Activated T-helper 1 cell treated with anti-CD3 and anti-CD28 coated beads, Interleukin-12 subunit alpha, Interleukin-12 subunit beta, Interleukin-2, Interleukin-4 antibody, amounts not matched to agents 30 ng/mL and 10 ng/mL and 1 ng/mL, durations not matched to agents 14 hours and 24 hours and 36 hours (primary cell): ENCODE measurements around the gene HGS. TPM values are rescaled to one million over a fixed set of nuclear protein-coding genes. Genes with fewer than 3 reads are reported as not detected.
A peak's percentile ranks its signal among the peaks of the same experiment; 100 is the strongest.

Experiments
- DNase-seq: peaks from one replicate; pipeline ENCODE4 v3.0.0; 2021; ENCODE audit warnings: low spot score
- H3K27ac Mint-ChIP-seq: one replicate; pipeline ENCODE4 v1.8.0; 2021; ENCODE audit warnings: mild to moderate bottlenecking, mixed read lengths
- H3K27me3 Mint-ChIP-seq: one replicate; pipeline ENCODE4 v1.8.0; 2022; ENCODE audit warnings: mild to moderate bottlenecking, moderate library complexity, mixed read lengths; ENCODE audit not compliant: insufficient read depth
- H3K36me3 Mint-ChIP-seq: one replicate; pipeline ENCODE4 v1.8.0; 2021; ENCODE audit warnings: low read depth, mixed read lengths
- H3K4me1 Mint-ChIP-seq: one replicate; pipeline ENCODE4 v1.8.0; 2021; ENCODE audit warnings: low read depth, mixed read lengths
- H3K4me3 Mint-ChIP-seq: one replicate; pipeline ENCODE4 v1.8.0; 2021; ENCODE audit warnings: mild to moderate bottlenecking, moderate library complexity, mixed read lengths
- H3K9me3 Mint-ChIP-seq: one replicate; pipeline ENCODE4 v1.8.0; 2021; ENCODE audit warnings: mixed read lengths
- intact Hi-C: fragments of 100-400 bp; cut with micrococcal nuclease; formaldehyde crosslinking; loops from one replicate; pipeline ENCODE4 v1.15.1; 2024
- total RNA-seq: library from RNA; stranded (reverse); gene quantifications from 2 replicates; pipeline ENCODE4 v1.2.3, GENCODE V29; 2022

Gene HGS
- total RNA-seq, 1 donor from 2014 or later, result 144 TPM

DNA sequence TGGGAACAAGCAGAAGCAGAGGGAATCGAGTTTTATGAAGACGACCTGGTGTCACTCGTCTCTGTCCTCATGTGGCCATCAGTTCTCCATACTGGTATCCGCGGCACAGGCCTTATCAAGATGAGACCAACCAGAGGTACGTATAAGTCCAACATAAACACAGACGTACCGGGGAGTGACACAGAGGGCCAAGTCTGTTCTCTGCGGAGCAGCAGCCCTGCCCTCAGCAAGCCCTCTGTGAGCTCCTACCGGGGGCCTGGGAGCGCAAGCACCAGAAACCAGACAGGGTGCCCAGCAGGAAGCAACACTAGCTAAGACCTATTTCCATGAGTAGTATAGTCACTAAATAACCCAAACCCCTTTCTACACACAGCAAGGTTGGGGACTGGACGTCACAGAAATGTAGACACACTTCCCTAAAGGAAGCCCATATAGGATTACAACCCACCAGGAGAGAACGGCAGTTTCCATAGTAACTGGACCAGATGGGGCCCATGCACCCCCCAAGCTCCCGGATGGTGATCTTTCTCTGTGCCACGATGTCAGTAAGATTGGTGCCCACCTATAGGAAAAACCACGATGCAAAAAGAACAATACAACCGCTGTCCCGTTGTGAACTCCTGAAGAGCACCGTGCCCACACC, 1.1 kb upstream of the HGS start:
- DNase-seq, result no peak
- intact Hi-C loops, result loop anchor here (1.0 to 2.0 kb wide), 6 partner anchors 16 to 178 kb away; partner anchors contain the start of genes CCDC137, MRPL12, NPLOC4 and OXLD1
- H3K36me3 Mint-ChIP-seq, result peaks cover 27% of the 10 kb centered on the region
- peak overlapping the region; percentile 97 for H3K4me3 Mint-ChIP-seq
- no peaks in the 10 kb centered on the region for H3K9me3 Mint-ChIP-seq
- H3K27ac Mint-ChIP-seq, result peak overlapping the region; percentile 68
- peaks cover 22% of the 10 kb centered on the region for H3K4me1 Mint-ChIP-seq
- H3K27me3 Mint-ChIP-seq, result no peaks in the 10 kb centered on the region

DNA sequence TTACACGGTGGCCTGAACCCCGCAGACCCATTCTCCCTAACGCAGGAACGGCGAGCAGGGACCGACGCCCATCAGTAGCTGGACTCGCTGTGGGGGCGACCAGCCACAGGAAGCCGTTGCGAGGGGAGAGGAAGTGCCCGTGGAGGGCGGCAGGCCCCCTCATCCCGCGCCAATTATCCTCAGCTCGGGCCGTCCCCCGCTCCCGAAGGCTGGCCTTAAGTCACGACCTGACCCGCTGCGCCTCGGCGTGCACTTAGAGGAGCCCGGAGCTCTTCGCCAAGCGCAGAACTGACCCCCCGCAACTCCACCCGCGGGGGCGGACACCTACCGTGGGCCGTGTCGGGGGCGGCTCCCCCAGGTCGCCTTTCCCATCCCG, 615 bp upstream of the HGS start:
- no peaks in the 10 kb centered on the region for H3K9me3 Mint-ChIP-seq
- no peak for DNase-seq
- no peaks in the 10 kb centered on the region for H3K27me3 Mint-ChIP-seq
- peak overlapping the region; percentile 68 for H3K27ac Mint-ChIP-seq
- H3K4me1 Mint-ChIP-seq, result peaks cover 22% of the 10 kb centered on the region
- peaks cover 27% of the 10 kb centered on the region for H3K36me3 Mint-ChIP-seq
- intact Hi-C loops, result loop anchor here (1.0 to 2.0 kb wide), 6 partner anchors 17 to 178 kb away; partner anchors contain the start of genes CCDC137, MRPL12, NPLOC4 and OXLD1
- H3K4me3 Mint-ChIP-seq, result peak overlapping the region; percentile 97

DNA sequence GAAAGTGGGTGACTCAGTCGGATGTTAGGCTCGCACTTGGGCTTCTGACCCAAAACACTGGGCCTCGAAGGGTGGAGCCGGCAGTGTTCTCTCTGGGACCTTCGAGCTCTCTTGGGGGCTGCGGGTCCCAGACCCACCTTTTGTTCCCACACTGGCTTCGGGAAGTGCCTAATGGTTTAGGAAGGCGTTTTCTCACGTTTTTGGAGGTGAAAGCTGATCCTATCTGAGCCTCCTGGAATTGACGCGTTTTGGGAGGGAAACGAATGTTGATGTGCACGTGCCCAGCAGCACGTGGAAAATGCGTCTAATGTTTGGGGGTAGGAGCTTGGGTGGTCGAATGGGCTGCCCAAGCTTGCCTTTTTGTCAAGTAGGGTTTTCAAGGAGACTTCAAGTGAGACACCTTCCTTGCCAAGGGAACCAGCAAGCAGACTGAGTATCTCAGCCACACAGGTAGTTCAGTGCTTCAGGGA, 666 bp downstream of the HGS start:
- H3K4me1 Mint-ChIP-seq, result peaks cover 22% of the 10 kb centered on the region
- H3K27me3 Mint-ChIP-seq, result no peaks in the 10 kb centered on the region
- DNase-seq, result no peak
- intact Hi-C loops, result no loop called here
- no peaks in the 10 kb centered on the region for H3K9me3 Mint-ChIP-seq
- peaks cover 35% of the 10 kb centered on the region for H3K36me3 Mint-ChIP-seq
- peak overlapping the region; percentile 91 for H3K4me3 Mint-ChIP-seq
- H3K27ac Mint-ChIP-seq, result peak overlapping the region; percentile 73

DNA sequence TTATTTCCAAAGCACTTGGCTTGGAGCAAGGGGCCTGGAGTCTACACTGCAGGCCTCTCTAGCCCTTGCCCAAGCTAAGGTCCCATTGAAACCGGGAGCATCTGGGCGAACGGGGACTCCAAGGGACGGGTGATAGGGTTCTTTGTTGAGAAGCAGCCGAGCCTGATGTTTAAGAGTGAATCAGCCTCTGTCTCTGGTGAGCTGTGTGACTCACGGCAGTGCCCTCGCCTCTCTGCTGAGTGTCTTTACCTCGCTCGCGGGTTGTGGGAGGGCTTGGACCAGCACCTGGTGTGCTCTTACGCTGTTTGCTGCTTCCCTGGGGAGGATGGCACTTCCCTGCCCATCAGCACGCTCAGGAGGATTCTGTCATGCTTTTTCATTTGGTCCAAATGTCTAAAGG, 1.3 kb downstream of the HGS start:
- no peaks in the 10 kb centered on the region for H3K9me3 Mint-ChIP-seq
- peak overlapping the region; percentile 91 for H3K4me3 Mint-ChIP-seq
- no peak for DNase-seq
- intact Hi-C loops, result no loop called here
- H3K4me1 Mint-ChIP-seq, result peaks cover 22% of the 10 kb centered on the region
- peak overlapping the region; percentile 73 for H3K27ac Mint-ChIP-seq
- H3K36me3 Mint-ChIP-seq, result peaks cover 38% of the 10 kb centered on the region
- no peaks in the 10 kb centered on the region for H3K27me3 Mint-ChIP-seq

DNA sequence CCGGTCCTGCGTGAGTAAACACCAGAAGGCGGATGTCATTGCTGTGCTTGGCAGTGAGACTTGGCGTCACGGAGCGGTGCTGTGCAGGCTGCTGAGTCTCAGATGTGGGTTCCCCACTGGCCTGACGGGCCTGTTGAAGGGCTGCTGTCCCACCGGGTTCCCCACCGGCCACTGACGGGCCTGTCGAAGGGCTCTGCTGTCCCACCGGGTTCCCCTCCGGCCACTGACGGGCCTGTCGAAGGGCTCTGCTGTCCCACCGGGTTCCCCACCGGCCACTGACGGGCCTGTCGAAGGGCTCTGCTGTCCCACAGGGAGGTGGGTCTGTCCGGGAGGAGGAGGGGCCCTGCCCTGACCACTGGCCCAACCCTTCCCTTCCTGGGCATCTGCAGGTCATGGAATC, 2.8 kb downstream of the HGS start:
- Mint-ChIP-seq H3K4me3 (no peak overlapping the region), H3K27me3 (no peaks in the 10 kb centered on the region), H3K9me3 (no peaks in the 10 kb centered on the region), H3K27ac (no peak overlapping the region), H3K4me1 (peaks cover 22% of the 10 kb centered on the region), H3K36me3 (peaks cover 35% of the 10 kb centered on the region)
- intact Hi-C loops, result no loop called here
- DNase-seq, result no peak

DNA sequence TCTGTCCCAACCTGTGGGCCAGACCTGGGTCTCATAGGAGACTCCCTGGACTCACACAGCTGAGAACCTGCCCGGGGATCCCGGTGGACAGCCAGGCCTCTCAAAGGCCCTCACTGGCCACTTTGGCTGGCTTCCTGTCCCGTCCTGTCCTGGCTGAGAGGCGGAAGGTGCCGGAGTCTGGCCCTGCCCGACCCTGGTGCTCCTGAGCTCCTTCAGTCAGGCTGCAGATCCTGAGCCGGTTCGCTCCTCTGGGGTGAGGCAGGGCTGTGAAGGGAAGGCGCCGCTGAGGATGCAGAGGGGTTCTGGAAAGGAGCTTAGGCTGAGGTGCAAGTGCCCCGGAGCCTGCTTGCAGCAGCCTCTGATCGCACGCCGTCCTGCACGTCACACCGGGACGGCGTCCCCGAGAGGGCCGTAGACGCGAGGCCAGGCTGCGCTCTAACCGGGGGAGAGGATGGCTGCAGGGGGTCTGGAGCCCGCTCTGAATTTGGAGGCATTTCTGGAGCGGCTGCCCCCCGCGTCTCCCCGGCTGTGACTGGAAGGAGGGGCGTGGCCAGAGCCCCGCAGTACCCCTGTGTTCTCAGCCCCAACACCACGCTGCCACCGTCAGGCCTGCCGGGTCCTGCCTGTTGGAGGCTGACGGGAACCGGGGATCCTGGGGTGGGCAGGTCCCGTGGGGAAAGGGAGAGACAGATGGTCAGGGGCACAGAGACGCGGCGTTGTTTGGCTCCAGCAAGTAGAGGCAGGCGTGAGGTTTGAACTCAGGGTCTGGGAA, 4.1 kb downstream of the HGS start:
- Mint-ChIP-seq H3K9me3 (no peaks in the 10 kb centered on the region), H3K27ac (no peak overlapping the region), H3K27me3 (no peaks in the 10 kb centered on the region), H3K4me3 (no peak overlapping the region), H3K4me1 (peaks cover 17% of the 10 kb centered on the region), H3K36me3 (peaks cover 40% of the 10 kb centered on the region)
- intact Hi-C loops, result no loop called here
- no peak for DNase-seq

DNA sequence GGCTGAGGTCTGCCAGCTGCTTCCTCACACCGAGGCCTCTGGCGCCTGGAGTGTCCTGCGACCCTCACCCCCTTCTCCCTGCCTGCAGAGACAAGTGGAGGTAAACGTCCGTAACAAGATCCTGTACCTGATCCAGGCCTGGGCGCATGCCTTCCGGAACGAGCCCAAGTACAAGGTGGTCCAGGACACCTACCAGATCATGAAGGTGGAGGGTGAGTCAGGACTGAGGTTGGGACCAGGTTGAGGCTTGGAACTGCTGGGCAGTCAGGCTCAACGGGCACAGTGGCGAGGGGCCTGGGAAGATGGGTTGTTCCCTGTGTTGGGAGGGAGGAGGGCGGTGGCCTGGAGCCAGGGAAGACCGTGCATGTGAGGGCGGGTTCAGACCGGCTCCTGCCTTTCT, 4.8 kb downstream of the HGS start:
- Mint-ChIP-seq H3K4me3 (no peak overlapping the region), H3K27ac (no peak overlapping the region), H3K36me3 (peaks cover 38% of the 10 kb centered on the region), H3K27me3 (no peaks in the 10 kb centered on the region), H3K9me3 (no peaks in the 10 kb centered on the region), H3K4me1 (peaks cover 14% of the 10 kb centered on the region)
- intact Hi-C loops, result no loop called here
- DNase-seq, result no peak

DNA sequence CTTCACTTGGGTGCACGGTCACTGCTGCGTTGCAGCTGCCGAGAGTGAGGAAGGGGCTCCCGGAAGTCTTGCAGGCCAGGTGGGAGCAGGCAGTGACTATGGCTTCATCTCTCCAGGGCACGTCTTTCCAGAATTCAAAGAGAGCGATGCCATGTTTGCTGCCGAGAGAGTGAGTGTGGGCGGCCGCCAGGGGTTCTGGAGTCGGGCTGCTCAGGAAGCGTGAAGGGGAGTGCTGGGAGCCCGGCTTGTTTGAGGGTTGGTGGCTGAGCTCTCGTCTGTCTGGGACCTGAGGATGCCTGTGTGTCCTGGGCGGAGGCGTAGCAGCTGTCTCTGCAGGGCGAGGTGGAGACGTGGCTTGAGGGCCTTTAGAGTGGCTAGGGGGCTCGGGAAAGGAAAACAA, 6.3 kb downstream of the HGS start:
- peaks cover 4% of the 10 kb centered on the region for H3K4me1 Mint-ChIP-seq
- H3K36me3 Mint-ChIP-seq, result peaks cover 38% of the 10 kb centered on the region
- H3K27ac Mint-ChIP-seq, result no peak overlapping the region
- intact Hi-C loops, result no loop called here
- H3K27me3 Mint-ChIP-seq, result no peaks in the 10 kb centered on the region
- H3K9me3 Mint-ChIP-seq, result no peaks in the 10 kb centered on the region
- no peak for DNase-seq
- H3K4me3 Mint-ChIP-seq, result no peak overlapping the region

DNA sequence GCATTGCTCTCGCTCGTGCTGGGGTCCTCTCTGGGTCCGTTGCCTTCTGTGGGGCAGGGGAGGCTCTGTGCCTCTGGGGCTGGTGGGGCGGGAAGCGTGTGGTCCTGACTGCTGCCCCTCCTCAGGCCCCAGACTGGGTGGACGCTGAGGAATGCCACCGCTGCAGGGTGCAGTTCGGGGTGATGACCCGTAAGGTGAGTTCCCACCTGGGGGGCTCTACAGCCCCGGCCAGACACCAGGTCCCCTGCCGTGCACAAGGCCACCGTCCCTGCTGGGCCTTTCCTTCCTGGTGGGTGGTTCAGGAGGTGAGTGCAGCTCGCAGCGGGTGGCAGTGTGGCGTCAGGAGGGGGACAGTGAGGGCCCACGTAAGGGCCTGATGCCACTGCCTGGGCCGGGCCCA, 6.7 kb downstream of the HGS start:
- intact Hi-C loops, result no loop called here
- Mint-ChIP-seq H3K4me3 (no peak overlapping the region), H3K36me3 (peaks cover 34% of the 10 kb centered on the region), H3K9me3 (no peaks in the 10 kb centered on the region), H3K4me1 (no peaks in the 10 kb centered on the region), H3K27me3 (no peaks in the 10 kb centered on the region), H3K27ac (no peak overlapping the region)
- DNase-seq, result no peak

DNA sequence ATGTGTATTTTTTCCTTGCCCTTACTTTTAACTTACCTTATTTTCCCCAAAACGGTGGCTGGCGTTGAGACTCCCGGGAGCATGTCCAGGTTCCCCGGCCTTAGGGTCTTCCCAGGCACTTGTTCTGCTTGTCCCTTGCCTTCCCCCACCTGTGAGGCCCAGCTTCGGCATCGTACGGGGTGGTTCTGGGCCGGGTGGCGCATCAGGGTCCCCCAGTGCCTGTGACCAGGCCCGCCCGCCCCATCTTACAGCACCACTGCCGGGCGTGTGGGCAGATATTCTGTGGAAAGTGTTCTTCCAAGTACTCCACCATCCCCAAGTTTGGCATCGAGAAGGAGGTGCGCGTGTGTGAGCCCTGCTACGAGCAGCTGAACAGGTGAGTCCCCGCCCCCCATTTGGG, 7.4 kb downstream of the HGS start:
- Mint-ChIP-seq H3K4me1 (no peaks in the 10 kb centered on the region), H3K4me3 (no peak overlapping the region), H3K27me3 (no peaks in the 10 kb centered on the region), H3K36me3 (peaks cover 32% of the 10 kb centered on the region), H3K27ac (no peak overlapping the region), H3K9me3 (no peaks in the 10 kb centered on the region)
- DNase-seq, result no peak
- intact Hi-C loops, result no loop called here

DNA sequence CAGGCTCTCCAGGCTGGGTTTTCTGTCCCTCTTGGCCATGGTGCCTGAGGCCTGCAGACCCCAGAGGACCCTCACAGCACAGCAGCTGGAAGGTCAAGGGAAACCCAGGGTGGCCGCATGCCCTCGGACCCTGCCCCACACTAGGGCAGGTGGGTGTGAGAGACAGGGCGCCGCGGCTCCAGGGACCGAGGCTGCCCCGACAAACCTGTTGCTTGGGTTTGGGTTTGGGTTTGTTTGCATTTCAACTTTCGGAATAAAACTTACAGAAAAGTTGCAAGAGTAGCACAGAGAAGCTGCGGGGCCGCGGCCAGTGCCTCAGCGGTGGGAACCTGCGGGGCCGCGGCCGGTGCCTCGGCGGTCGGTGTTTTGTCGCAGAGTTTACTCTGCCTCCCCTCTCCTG, 7.8 kb downstream of the HGS start:
- Mint-ChIP-seq H3K27me3 (no peaks in the 10 kb centered on the region), H3K4me1 (no peaks in the 10 kb centered on the region), H3K4me3 (no peak overlapping the region), H3K9me3 (no peaks in the 10 kb centered on the region), H3K27ac (no peak overlapping the region), H3K36me3 (peaks cover 30% of the 10 kb centered on the region)
- intact Hi-C loops, result no loop called here
- DNase-seq, result no peak

DNA sequence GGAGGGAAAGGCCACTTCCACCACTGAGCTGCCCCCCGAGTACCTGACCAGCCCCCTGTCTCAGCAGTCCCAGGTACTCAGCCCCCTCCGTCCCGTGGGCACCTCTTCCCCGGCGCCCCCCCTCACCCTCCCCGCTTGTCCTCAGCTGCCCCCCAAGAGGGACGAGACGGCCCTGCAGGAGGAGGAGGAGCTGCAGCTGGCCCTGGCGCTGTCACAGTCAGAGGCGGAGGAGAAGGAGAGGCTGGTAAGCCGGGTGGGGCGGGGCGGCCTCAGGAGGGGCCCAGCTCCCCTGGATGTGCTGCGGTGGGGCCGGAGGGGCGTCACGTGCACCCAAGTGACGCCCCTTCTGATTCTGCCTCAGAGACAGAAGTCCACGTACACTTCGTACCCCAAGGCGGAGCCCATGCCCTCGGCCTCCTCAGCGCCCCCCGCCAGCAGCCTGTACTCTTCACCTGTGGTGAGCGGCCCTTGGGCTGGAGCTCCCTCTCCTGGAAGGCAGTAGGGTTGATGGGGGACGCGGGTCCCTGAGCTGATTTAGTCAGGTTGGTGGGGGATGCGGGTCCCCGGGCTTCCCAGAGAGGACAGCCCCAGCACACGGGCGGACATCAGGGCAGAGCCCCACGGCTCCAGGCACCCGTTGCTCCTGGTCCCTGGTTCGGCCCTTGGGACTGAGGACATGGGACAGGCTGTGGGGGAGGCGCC, 9.8 kb downstream of the HGS start:
- no peak overlapping the region for H3K4me3 Mint-ChIP-seq
- peaks cover 32% of the 10 kb centered on the region for H3K36me3 Mint-ChIP-seq
- H3K9me3 Mint-ChIP-seq, result no peaks in the 10 kb centered on the region
- no peak overlapping the region for H3K27ac Mint-ChIP-seq
- intact Hi-C loops, result no loop called here
- no peak for DNase-seq
- no peaks in the 10 kb centered on the region for H3K27me3 Mint-ChIP-seq
- H3K4me1 Mint-ChIP-seq, result no peaks in the 10 kb centered on the region

DNA sequence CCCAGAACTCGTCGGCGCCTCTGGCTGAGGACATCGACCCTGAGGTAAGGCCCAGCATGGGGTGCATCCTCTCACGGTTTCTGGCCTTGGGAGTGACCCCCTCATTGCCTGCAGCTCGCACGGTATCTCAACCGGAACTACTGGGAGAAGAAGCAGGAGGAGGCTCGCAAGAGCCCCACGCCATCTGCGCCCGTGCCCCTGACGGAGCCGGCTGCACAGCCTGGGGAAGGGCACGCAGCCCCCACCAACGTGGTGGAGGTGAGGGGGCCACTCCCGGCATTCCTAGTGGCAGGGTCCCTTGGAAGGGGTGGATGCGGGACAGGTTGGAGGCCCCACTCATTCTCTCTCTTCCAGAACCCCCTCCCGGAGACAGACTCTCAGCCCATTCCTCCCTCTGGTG, 11.0 kb downstream of the HGS start:
- no peaks in the 10 kb centered on the region for H3K9me3 Mint-ChIP-seq
- peaks cover 27% of the 10 kb centered on the region for H3K36me3 Mint-ChIP-seq
- no peak overlapping the region for H3K4me3 Mint-ChIP-seq
- no peaks in the 10 kb centered on the region for H3K27me3 Mint-ChIP-seq
- DNase-seq, result no peak
- H3K27ac Mint-ChIP-seq, result no peak overlapping the region
- H3K4me1 Mint-ChIP-seq, result no peaks in the 10 kb centered on the region
- intact Hi-C loops, result no loop called here
